Measurements from ENCODE around the gene GABARAPL2. TPM values are rescaled to one million over a fixed set of nuclear protein-coding genes. Genes with fewer than 3 reads are reported as not detected.

The GABARAPL2 gene
- polyA plus RNA-seq, 1 donor from 2014 or later, result 344 TPM

GRCh38 chr16:75593825-75594820, 27.9 kb downstream of the GABARAPL2 start:
- TF ChIP-seq SMC3 (conservative IDR thresholded peaks at IDR 0.05; ENCODE audit: poor library complexity) (no peak), TAF1 (IDR thresholded peaks at IDR 0.05; ENCODE audit: low read depth) (no peak), EZH2 (IDR thresholded peaks at IDR 0.05; ENCODE audit: borderline replicate concordance, insufficient read depth, low read length, poor library complexity, severe bottlenecking) (no peak), POLR2AphosphoS5 (IDR thresholded peaks at IDR 0.05) (no peak), RAD21 (conservative IDR thresholded peaks at IDR 0.05) (no peak), REST (IDR thresholded peaks at IDR 0.05; ENCODE audit: borderline replicate concordance) (no peak), EP300 (conservative IDR thresholded peaks at IDR 0.05; ENCODE audit: poor library complexity, severe bottlenecking) (no peak), MXI1 (conservative IDR thresholded peaks at IDR 0.05; ENCODE audit: poor library complexity, severe bottlenecking) (no peak), CTCF (IDR thresholded peaks at IDR 0.05; ENCODE audit: poor library complexity, severe bottlenecking) (no peak)
- Histone ChIP-seq H2AFZ (ENCODE audit: low read depth, low read length) (no peak overlapping the region), H4K20me1 (ENCODE audit: insufficient read depth) (no peaks in the 10 kb centered on the region), H3K9me2 (ENCODE audit: insufficient read depth, low read length) (no peaks in the 10 kb centered on the region), H3K36me3 (ENCODE audit: insufficient read depth, low read length) (no peaks in the 10 kb centered on the region), H3K79me2 (replicated peaks; ENCODE audit: insufficient read depth, low read length) (no peaks in the 10 kb centered on the region), H3K4me2 (ENCODE audit: low read length) (no peak overlapping the region), H3K9me3 (ENCODE audit: low read length) (no peaks in the 10 kb centered on the region), H3K4me3 (ENCODE audit: low read length) (no peak overlapping the region), H3K9ac (ENCODE audit: low read length) (no peak overlapping the region), H3K27ac (ENCODE audit: low read length) (no peak overlapping the region), H3F3A (ENCODE audit: insufficient read depth, low read length, poor library complexity, severe bottlenecking) (no peaks in the 10 kb centered on the region), H3K27me3 (ENCODE audit: insufficient read depth, low read depth, low read length) (no peaks in the 10 kb centered on the region)

GRCh38 chr16:75599452-75600277, 33.5 kb downstream of the GABARAPL2 start:
- H3K4me2 ChIP-seq (ENCODE audit: low read length), result no peak overlapping the region
- no peaks in the 10 kb centered on the region for H3K79me2 ChIP-seq (replicated peaks; ENCODE audit: insufficient read depth, low read length)
- no peaks in the 10 kb centered on the region for H3K27me3 ChIP-seq (ENCODE audit: insufficient read depth, low read depth, low read length)
- H3F3A ChIP-seq (ENCODE audit: insufficient read depth, low read length, poor library complexity, severe bottlenecking), result no peaks in the 10 kb centered on the region
- no peaks in the 10 kb centered on the region for H4K20me1 ChIP-seq (ENCODE audit: insufficient read depth)
- H3K36me3 ChIP-seq (ENCODE audit: insufficient read depth, low read length), result peaks cover 17% of the 10 kb centered on the region
- H3K9ac ChIP-seq (ENCODE audit: low read length), result no peak overlapping the region
- no peak overlapping the region for H3K27ac ChIP-seq (ENCODE audit: low read length)
- no peak overlapping the region for H3K4me3 ChIP-seq (ENCODE audit: low read length)
- no peaks in the 10 kb centered on the region for H3K9me2 ChIP-seq (ENCODE audit: insufficient read depth, low read length)
- H2AFZ ChIP-seq (ENCODE audit: low read depth, low read length), result no peak overlapping the region
- TF ChIP-seq EP300 (conservative IDR thresholded peaks at IDR 0.05; ENCODE audit: poor library complexity, severe bottlenecking) (no peak), REST (IDR thresholded peaks at IDR 0.05; ENCODE audit: borderline replicate concordance) (no peak), CTCF (IDR thresholded peaks at IDR 0.05; ENCODE audit: poor library complexity, severe bottlenecking) (no peak), MXI1 (conservative IDR thresholded peaks at IDR 0.05; ENCODE audit: poor library complexity, severe bottlenecking) (no peak), POLR2AphosphoS5 (IDR thresholded peaks at IDR 0.05) (no peak), SMC3 (conservative IDR thresholded peaks at IDR 0.05; ENCODE audit: poor library complexity) (no peak), TAF1 (IDR thresholded peaks at IDR 0.05; ENCODE audit: low read depth) (no peak), EZH2 (IDR thresholded peaks at IDR 0.05; ENCODE audit: borderline replicate concordance, insufficient read depth, low read length, poor library complexity, severe bottlenecking) (no peak), RAD21 (conservative IDR thresholded peaks at IDR 0.05) (no peak)
- peaks cover 3% of the 10 kb centered on the region for H3K9me3 ChIP-seq (ENCODE audit: low read length)

Data from neural cell (in vitro differentiated cells).